GM12878 (cell line): ENCODE measurements around the gene TPST1. TPM values are rescaled to one million over a fixed set of nuclear protein-coding genes. Genes with fewer than 3 reads are reported as not detected.

Experiments used
- ATAC-seq: fragments of 200-7000 bp; cut with Tn5 transposase; 3 replicates; pipeline ENCODE4 v1.9.1; 2020; ENCODE audit warnings: mild to moderate bottlenecking, moderate library complexity
- BruUV-seq: library from RNA; stranded (reverse); fragments of 400-500 nt; replicated peaks from 2 replicates; lab custom pipeline; 2021; lab: Mats Ljungman, UMichigan
- CTCF ChIA-PET: fragments of 300-600 bp; sonication (Branson Sonifier 250); formaldehyde crosslinking; extraction: SDS; loops from one replicate; lab custom pipeline; 2021; ENCODE audit warnings: inconsistent platforms; lab: Yijun Ruan, JAX
- POLR2A ChIA-PET: fragments of 350-600 bp; formaldehyde crosslinking; extraction: SDS; loops from one replicate; lab custom pipeline; 2021; ENCODE audit warnings: inconsistent platforms; lab: Charles Lee
- RAD21 ChIA-PET: fragments of 300-600 bp; sonication (Branson Sonifier 250); formaldehyde crosslinking; loops from one replicate; lab custom pipeline; 2023; ENCODE audit warnings: antibody characterized with exemption; ENCODE audit not compliant: unreplicated experiment; lab: Charles Lee
- SMC1A ChIA-PET: fragments of 300-600 bp; sonication (Branson Sonifier 250); formaldehyde crosslinking; loops from one replicate; lab custom pipeline; 2023; ENCODE audit not compliant: unreplicated experiment, uncharacterized antibody; lab: Charles Lee
- DNase-seq: peaks from one replicate; pipeline ENCODE4 v3.0.0-alpha.2; 2011; ENCODE audit warnings: low read depth, low spot score
- FAIRE-seq: peaks from 3 replicates; lab custom pipeline; 2011; peaks lifted over from hg19 to GRCh38; lab: Jason Lieb, UNC
- H2AFZ ChIP-seq: 2 replicates; pipeline ENCODE4 v1.6.0; 2011; ENCODE audit warnings: low read depth, low read length, control low read depth; ENCODE audit not compliant: control insufficient read depth
- H3K27ac ChIP-seq: 2 replicates; pipeline ENCODE4 v1.5.1; 2011; ENCODE audit warnings: control low read depth; ENCODE audit not compliant: control insufficient read depth, insufficient read depth
- H3K27me3 ChIP-seq, 2 experiments: replicated peaks in 1 of 2; 2 replicates each; pipeline versions ENCODE4 v1.6.0 to v1.6.1; 2011; ENCODE audit warnings: low read length in 1 of 2; ENCODE audit not compliant: control insufficient read depth in 2 of 2, insufficient read depth in 2 of 2
- H3K36me3 ChIP-seq, 2 experiments: 2 replicates each; pipeline ENCODE4 v1.5.1; 2011; ENCODE audit warnings: low read length in 1 of 2; ENCODE audit not compliant: control insufficient read depth in 2 of 2, insufficient read depth in 2 of 2
- H3K4me1 ChIP-seq: 2 replicates; pipeline ENCODE4 v1.6.1; 2011; ENCODE audit warnings: mild to moderate bottlenecking, low read length, moderate library complexity, mixed read lengths; ENCODE audit not compliant: control insufficient read depth, insufficient read depth
- H3K4me2 ChIP-seq: 2 replicates; pipeline ENCODE4 v1.6.0; 2011; ENCODE audit warnings: control low read depth; ENCODE audit not compliant: control insufficient read depth, insufficient read depth
- H3K4me3 ChIP-seq: fragments of 200-600 bp; sonication (generic); 2 replicates; pipeline ENCODE4 v1.5.1; 2016
- H3K79me2 ChIP-seq: 2 replicates; pipeline ENCODE4 v1.6.0; 2011; ENCODE audit warnings: low read length; ENCODE audit not compliant: control insufficient read depth, insufficient read depth
- H3K9ac ChIP-seq: 2 replicates; pipeline ENCODE4 v1.8.0; 2011; ENCODE audit warnings: low read length, control low read depth, mixed read lengths; ENCODE audit not compliant: control insufficient read depth, insufficient read depth
- H3K9me3 ChIP-seq: replicated peaks from 3 replicates; pipeline ENCODE4 v1.5.1; 2011; ENCODE audit warnings: mild to moderate bottlenecking, low read length; ENCODE audit not compliant: control insufficient read depth, insufficient read depth
- H4K20me1 ChIP-seq: 2 replicates; pipeline ENCODE4 v1.6.0; 2011; ENCODE audit not compliant: control insufficient read depth, insufficient read depth
- CBX5 ChIP-seq: sonication (generic); IDR thresholded peaks from 2 replicates; pipeline ENCODE4 v1.6.1; 2016; ENCODE audit warnings: low read depth, moderate library complexity, mild to moderate bottlenecking, inconsistent platforms
- MEF2B ChIP-seq: fragments of 450-650 bp; IDR thresholded peaks from 2 replicates; pipeline ENCODE4 v1.6.1; 2018; ENCODE audit warnings: mild to moderate bottlenecking, moderate library complexity; ENCODE audit not compliant: partially characterized antibody, poor library complexity, severe bottlenecking
- NR2C2 ChIP-seq: IDR thresholded peaks from 2 replicates; pipeline ENCODE4 v1.6.1; 2011; ENCODE audit warnings: borderline replicate concordance, low read depth; ENCODE audit not compliant: control insufficient read depth, insufficient read length
- PAX5 ChIP-seq: IDR thresholded peaks from 2 replicates; pipeline ENCODE4 v1.6.1; 2011; ENCODE audit warnings: low read depth, low read length, borderline replicate concordance
- SPI1 ChIP-seq: IDR thresholded peaks from 2 replicates; pipeline ENCODE4 v1.6.1; 2011; ENCODE audit warnings: low read depth, mild to moderate bottlenecking, low read length, moderate library complexity, borderline replicate concordance; ENCODE audit not compliant: insufficient read depth
- SUPT20H ChIP-seq: IDR thresholded peaks from 2 replicates; pipeline ENCODE4 v1.6.1; 2011; ENCODE audit warnings: low read depth, mild to moderate bottlenecking, low read length, moderate library complexity, borderline replicate concordance; ENCODE audit not compliant: control insufficient read depth
- ZNF217 ChIP-seq: fragments of 450-650 bp; IDR thresholded peaks from 2 replicates; pipeline ENCODE4 v1.6.1; 2017; ENCODE audit warnings: antibody characterized with exemption, mild to moderate bottlenecking
- WGBS: methylation state at CpG from one replicate; pipeline ENCODE4 v1.1.6; 2016; ENCODE audit warnings: low lambda C conversion rate; ENCODE audit not compliant: insufficient replicate concordance, insufficient coverage; ENCODE audit errors: missing lambda C conversion rate; 5-methylcytosine and 5-hydroxymethylcytosine counted together
- in situ Hi-C: fragments of 300-500 bp; cut with MboI; formaldehyde crosslinking; loops from 9 replicates; pipeline ENCODE4 v1.14.3; 2018; ENCODE audit warnings: mixed read lengths
- intact Hi-C: fragments of 100-400 bp; cut with micrococcal nuclease; formaldehyde crosslinking; loops from one replicate; pipeline ENCODE4 v1.14.2; 2022; ENCODE audit not compliant: unreplicated experiment
- polyA plus RNA-seq, 11 experiments: library from polyadenylated mRNA; depleted of rRNA in 4 of 11; unstranded in 6 of 11; stranded (reverse) in 5 of 11; fragments of >200 nt; fragmentation: Nextera tagmentation in 4 of 11; fragmentation: Illumina TruSeq in 1 of 11; extraction: Ambion mirVana in 4 of 11; extraction: Trizol in 1 of 11; gene quantifications; 1 replicate in 1 of 11; 2 replicates in 10 of 11; pipeline versions ENCODE4 v1.2.1 to v1.2.3, GENCODE V29; 2011 to 2016; ENCODE audit warnings: inconsistent platforms in 2 of 11, missing spikeins in 2 of 11, low read depth in 1 of 11
- total RNA-seq, 4 experiments: library from RNA; depleted of rRNA in 3 of 4; stranded (reverse); fragments of >200 nt in 3 of 4; fragmentation: Illumina TruSeq in 1 of 4; extraction: Trizol in 1 of 4; gene quantifications; 2 replicates each; pipeline versions ENCODE4 v1.2.1 to v1.2.3, GENCODE V29; 2013 to 2021
- TF ChIP-seq, protein P1 (sequence below): fragments of 450-650 bp; IDR thresholded peaks from 2 replicates; pipeline ENCODE4 v1.6.1; 2018; ENCODE audit warnings: borderline replicate concordance, mild to moderate bottlenecking; ENCODE audit not compliant: partially characterized antibody
- TF ChIP-seq, protein P2 (sequence below): IDR thresholded peaks from 2 replicates; pipeline ENCODE4 v1.6.1; 2012; ENCODE audit warnings: improper control_type of control experiment, low read depth, low read length; ENCODE audit not compliant: insufficient replicate concordance
- TF ChIP-seq, protein P3 (sequence below): fragments of 450-650 bp; IDR thresholded peaks from 2 replicates; pipeline ENCODE4 v1.6.1; 2014; ENCODE audit warnings: mild to moderate bottlenecking
- TF ChIP-seq, protein P4 (sequence below): IDR thresholded peaks from 2 replicates; pipeline ENCODE4 v1.6.1; 2012; ENCODE audit warnings: mild to moderate bottlenecking, low read depth, low read length

Gene TPST1
- total and polyA plus RNA-seq, 10 of the 15 experiments (the other 5 are each of a cell fraction or from before 2014, with no cell fraction given), result 1.1 to 10.6 (median 7.5) TPM

DNA sequence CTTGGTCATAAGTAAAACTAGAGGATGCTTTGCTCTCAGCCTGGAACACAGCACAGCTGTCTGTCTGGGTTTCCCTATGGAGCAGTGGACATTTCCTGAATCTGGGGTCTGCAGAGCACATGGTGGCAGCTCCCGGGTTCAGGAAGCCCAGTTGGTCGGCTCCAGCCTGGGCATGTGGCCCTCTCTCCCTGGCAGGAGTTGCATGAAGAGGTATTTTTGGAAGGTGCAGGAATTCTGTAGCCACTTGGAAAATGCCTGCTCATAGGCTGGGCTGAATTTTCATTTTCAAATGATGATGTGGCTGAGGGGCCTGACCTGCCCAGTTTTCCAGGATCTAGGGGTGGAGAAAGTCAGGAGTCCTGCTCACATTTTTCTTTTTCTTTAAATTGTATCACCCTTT is 6.7 kb upstream of the TPST1 start:
- no peaks in the 10 kb centered on the region for H3K27me3 ChIP-seq
- intact Hi-C loops, result no loop called here
- H2AFZ ChIP-seq, result no peak overlapping the region
- H3K36me3 ChIP-seq, result no peaks in the 10 kb centered on the region
- no peak for ATAC-seq
- no peak for DNase-seq
- POLR2A ChIA-PET, result no interaction called here
- SMC1A ChIA-PET, result no interaction called here
- in situ Hi-C loops, result no loop called here
- no peak overlapping the region for H3K9ac ChIP-seq
- H3K4me2 ChIP-seq, result no peak overlapping the region
- H3K4me1 ChIP-seq, result no peaks in the 10 kb centered on the region
- no peaks in the 10 kb centered on the region for H3K79me2 ChIP-seq
- no peak overlapping the region for H3K27ac ChIP-seq
- H3K9me3 ChIP-seq, result no peaks in the 10 kb centered on the region
- WGBS, result 13% methylated on average over 2 of the region's 2 CpGs
- FAIRE-seq, result no peak
- CTCF ChIA-PET, result no interaction called here
- BruUV-seq, result no TSS peak
- H3K4me3 ChIP-seq, result no peak overlapping the region
- RAD21 ChIA-PET, result no interaction called here
- no peaks in the 10 kb centered on the region for H4K20me1 ChIP-seq
- TF ChIP-seq, protein P1, sequence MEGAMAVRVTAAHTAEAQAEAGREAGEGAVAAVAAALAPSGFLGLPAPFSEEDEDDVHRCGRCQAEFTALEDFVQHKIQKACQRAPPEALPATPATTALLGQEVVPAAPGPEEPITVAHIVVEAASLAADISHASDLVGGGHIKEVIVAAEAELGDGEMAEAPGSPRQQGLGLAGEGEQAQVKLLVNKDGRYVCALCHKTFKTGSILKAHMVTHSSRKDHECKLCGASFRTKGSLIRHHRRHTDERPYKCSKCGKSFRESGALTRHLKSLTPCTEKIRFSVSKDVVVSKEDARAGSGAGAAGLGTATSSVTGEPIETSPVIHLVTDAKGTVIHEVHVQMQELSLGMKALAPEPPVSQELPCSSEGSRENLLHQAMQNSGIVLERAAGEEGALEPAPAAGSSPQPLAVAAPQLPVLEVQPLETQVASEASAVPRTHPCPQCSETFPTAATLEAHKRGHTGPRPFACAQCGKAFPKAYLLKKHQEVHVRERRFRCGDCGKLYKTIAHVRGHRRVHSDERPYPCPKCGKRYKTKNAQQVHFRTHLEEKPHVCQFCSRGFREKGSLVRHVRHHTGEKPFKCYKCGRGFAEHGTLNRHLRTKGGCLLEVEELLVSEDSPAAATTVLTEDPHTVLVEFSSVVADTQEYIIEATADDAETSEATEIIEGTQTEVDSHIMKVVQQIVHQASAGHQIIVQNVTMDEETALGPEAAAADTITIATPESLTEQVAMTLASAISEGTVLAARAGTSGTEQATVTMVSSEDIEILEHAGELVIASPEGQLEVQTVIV, result no peak
- TF ChIP-seq NR2C2, result no peak
- TF ChIP-seq, protein P2, sequence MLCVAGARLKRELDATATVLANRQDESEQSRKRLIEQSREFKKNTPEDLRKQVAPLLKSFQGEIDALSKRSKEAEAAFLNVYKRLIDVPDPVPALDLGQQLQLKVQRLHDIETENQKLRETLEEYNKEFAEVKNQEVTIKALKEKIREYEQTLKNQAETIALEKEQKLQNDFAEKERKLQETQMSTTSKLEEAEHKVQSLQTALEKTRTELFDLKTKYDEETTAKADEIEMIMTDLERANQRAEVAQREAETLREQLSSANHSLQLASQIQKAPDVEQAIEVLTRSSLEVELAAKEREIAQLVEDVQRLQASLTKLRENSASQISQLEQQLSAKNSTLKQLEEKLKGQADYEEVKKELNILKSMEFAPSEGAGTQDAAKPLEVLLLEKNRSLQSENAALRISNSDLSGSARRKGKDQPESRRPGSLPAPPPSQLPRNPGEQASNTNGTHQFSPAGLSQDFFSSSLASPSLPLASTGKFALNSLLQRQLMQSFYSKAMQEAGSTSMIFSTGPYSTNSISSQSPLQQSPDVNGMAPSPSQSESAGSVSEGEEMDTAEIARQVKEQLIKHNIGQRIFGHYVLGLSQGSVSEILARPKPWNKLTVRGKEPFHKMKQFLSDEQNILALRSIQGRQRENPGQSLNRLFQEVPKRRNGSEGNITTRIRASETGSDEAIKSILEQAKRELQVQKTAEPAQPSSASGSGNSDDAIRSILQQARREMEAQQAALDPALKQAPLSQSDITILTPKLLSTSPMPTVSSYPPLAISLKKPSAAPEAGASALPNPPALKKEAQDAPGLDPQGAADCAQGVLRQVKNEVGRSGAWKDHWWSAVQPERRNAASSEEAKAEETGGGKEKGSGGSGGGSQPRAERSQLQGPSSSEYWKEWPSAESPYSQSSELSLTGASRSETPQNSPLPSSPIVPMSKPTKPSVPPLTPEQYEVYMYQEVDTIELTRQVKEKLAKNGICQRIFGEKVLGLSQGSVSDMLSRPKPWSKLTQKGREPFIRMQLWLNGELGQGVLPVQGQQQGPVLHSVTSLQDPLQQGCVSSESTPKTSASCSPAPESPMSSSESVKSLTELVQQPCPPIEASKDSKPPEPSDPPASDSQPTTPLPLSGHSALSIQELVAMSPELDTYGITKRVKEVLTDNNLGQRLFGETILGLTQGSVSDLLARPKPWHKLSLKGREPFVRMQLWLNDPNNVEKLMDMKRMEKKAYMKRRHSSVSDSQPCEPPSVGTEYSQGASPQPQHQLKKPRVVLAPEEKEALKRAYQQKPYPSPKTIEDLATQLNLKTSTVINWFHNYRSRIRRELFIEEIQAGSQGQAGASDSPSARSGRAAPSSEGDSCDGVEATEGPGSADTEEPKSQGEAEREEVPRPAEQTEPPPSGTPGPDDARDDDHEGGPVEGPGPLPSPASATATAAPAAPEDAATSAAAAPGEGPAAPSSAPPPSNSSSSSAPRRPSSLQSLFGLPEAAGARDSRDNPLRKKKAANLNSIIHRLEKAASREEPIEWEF, result no peak
- TF ChIP-seq SPI1, result no peak
- TF ChIP-seq, protein P3, sequence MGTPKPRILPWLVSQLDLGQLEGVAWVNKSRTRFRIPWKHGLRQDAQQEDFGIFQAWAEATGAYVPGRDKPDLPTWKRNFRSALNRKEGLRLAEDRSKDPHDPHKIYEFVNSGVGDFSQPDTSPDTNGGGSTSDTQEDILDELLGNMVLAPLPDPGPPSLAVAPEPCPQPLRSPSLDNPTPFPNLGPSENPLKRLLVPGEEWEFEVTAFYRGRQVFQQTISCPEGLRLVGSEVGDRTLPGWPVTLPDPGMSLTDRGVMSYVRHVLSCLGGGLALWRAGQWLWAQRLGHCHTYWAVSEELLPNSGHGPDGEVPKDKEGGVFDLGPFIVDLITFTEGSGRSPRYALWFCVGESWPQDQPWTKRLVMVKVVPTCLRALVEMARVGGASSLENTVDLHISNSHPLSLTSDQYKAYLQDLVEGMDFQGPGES, result no peak
- TF ChIP-seq CBX5, result no peak
- TF ChIP-seq, protein P4, sequence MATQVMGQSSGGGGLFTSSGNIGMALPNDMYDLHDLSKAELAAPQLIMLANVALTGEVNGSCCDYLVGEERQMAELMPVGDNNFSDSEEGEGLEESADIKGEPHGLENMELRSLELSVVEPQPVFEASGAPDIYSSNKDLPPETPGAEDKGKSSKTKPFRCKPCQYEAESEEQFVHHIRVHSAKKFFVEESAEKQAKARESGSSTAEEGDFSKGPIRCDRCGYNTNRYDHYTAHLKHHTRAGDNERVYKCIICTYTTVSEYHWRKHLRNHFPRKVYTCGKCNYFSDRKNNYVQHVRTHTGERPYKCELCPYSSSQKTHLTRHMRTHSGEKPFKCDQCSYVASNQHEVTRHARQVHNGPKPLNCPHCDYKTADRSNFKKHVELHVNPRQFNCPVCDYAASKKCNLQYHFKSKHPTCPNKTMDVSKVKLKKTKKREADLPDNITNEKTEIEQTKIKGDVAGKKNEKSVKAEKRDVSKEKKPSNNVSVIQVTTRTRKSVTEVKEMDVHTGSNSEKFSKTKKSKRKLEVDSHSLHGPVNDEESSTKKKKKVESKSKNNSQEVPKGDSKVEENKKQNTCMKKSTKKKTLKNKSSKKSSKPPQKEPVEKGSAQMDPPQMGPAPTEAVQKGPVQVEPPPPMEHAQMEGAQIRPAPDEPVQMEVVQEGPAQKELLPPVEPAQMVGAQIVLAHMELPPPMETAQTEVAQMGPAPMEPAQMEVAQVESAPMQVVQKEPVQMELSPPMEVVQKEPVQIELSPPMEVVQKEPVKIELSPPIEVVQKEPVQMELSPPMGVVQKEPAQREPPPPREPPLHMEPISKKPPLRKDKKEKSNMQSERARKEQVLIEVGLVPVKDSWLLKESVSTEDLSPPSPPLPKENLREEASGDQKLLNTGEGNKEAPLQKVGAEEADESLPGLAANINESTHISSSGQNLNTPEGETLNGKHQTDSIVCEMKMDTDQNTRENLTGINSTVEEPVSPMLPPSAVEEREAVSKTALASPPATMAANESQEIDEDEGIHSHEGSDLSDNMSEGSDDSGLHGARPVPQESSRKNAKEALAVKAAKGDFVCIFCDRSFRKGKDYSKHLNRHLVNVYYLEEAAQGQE, result no peak
- no peak for TF ChIP-seq ZNF217
- TF ChIP-seq MEF2B, result no peak
- no peak for TF ChIP-seq SUPT20H
- no peak for TF ChIP-seq PAX5
